Left lung (tissue), 14 donors: ENCODE measurements around the gene NKAPL. TPM values are rescaled to one million over a fixed set of nuclear protein-coding genes. Genes with fewer than 3 reads are reported as not detected.

Experiments
- ATAC-seq: fragments of 200-7000 bp; cut with Tn5 transposase; one replicate; pipeline ENCODE4 v1.9.1; 2020; ENCODE audit warnings: moderate library complexity
- DNase-seq, 4 donors: peaks; one replicate each; pipeline ENCODE4 v3.0.0-alpha.2; 2013 to 2020
- H3K27ac ChIP-seq, 2 donors: fragments of 200-600 bp; sonication (generic) in 1 of 2; one replicate each; pipeline versions ENCODE4 v1.5.0 to v1.8.0; 2020 to 2021
- H3K27me3 ChIP-seq, 2 donors: fragments of 200-600 bp; sonication (generic) in 1 of 2; one replicate each; pipeline versions ENCODE4 v1.5.0 to v1.8.0; 2020 to 2021
- H3K36me3 ChIP-seq, 2 donors: fragments of 200-600 bp; sonication (generic) in 1 of 2; one replicate each; pipeline versions ENCODE4 v1.5.0 to v1.8.0; 2020 to 2021
- H3K4me1 ChIP-seq, 2 donors: fragments of 200-600 bp; one replicate each; pipeline ENCODE4 v1.8.0; 2021
- H3K4me3 ChIP-seq, 2 donors: fragments of 200-600 bp; sonication (generic) in 1 of 2; one replicate each; pipeline versions ENCODE4 v1.5.0 to v1.8.0; 2020 to 2021; ENCODE audit warnings: mild to moderate bottlenecking in 1 of 2
- H3K9me3 ChIP-seq, 2 donors: fragments of 200-600 bp; sonication (generic) in 1 of 2; one replicate each; pipeline versions ENCODE4 v1.5.0 to v1.8.0; 2020 to 2021
- intact Hi-C, 2 donors: fragments of 100-400 bp; cut with DNase I; formaldehyde crosslinking; loops; one replicate each; pipeline versions ENCODE4 v1.11.2 to v1.14.2; 2022
- long read RNA-seq, 12 donors: library from polyadenylated mRNA in 2 of 12; unstranded in 2 of 12; transcript quantifications; one replicate each; pipeline ENCODE4 v2.0.0 and lab custom pipeline, GENCODE V29; 2019 to 2026
- polyA plus RNA-seq, 6 donors: library from polyadenylated mRNA; unstranded; fragments of 120-200 nt; gene quantifications; one replicate each; pipeline ENCODE4 v1.2.1, GENCODE V29; 2013; ENCODE audit not compliant: insufficient read length in 6 of 6
- total RNA-seq, 2 donors: library from RNA; stranded (reverse); fragmentation: NEBNext Ultra II Directional; extraction: Animal tissue kit (Norgen Biotek cat#: 25700); gene quantifications; one replicate each; pipeline ENCODE4 v1.2.1, GENCODE V29; 2021
- TF ChIP-seq, protein P1 (sequence below), 2 donors: fragments of 200-600 bp; sonication (generic) in 1 of 2; IDR thresholded peaks; one replicate each; pipeline versions ENCODE4 v1.5.0 to v1.8.0; 2021; ENCODE audit warnings: antibody characterized with exemption in 2 of 2
- donor health status: DM: no; HTN: yes; CAD: no.
- donor health status: DM: no; HTN: no; CAD: no.

Gene NKAPL
- total RNA-seq, result 1 to 10 TPM; 1.0 to 1.5 TPM
- polyA plus RNA-seq, result 1 to 10 TPM in 5 of 6 donors, under 1 TPM in 1; 0.87 to 1.3 (median 1.1) TPM
- long read RNA-seq, donor 1, partial matches to known transcripts, result 0 of 4 reads
- long read RNA-seq, donor 1, other reads (novel, unspliced or antisense), result 0 of 4 reads
- long read RNA-seq, donor 2, partial matches to known transcripts, result 0 of 1 reads
- long read RNA-seq, donor 2, other reads (novel, unspliced or antisense), result 0 of 1 reads
- long read RNA-seq, donor 3, partial matches to known transcripts, result 0 of 2 reads
- long read RNA-seq, donor 3, other reads (novel, unspliced or antisense), result 0 of 2 reads
- long read RNA-seq, donor 4, partial matches to known transcripts, result 0 of 1 reads
- long read RNA-seq, donor 4, other reads (novel, unspliced or antisense), result 0 of 1 reads
- long read RNA-seq, donor 5, partial matches to known transcripts, result 0 of 2 reads
- long read RNA-seq, donor 5, other reads (novel, unspliced or antisense), result 0 of 2 reads
- long read RNA-seq, donor 6, partial matches to known transcripts, result 0 of 3 reads
- long read RNA-seq, donor 6, other reads (novel, unspliced or antisense), result 0 of 3 reads
- long read RNA-seq, donor 7, partial matches to known transcripts, result 0 of 2 reads
- long read RNA-seq, donor 7, other reads (novel, unspliced or antisense), result 0 of 2 reads
- long read RNA-seq, donor 8, partial matches to known transcripts, result 0 of 2 reads
- long read RNA-seq, donor 8, other reads (novel, unspliced or antisense), result 0 of 2 reads
- long read RNA-seq, donor 9, result 0 reads
- long read RNA-seq, donor 10, transcript NKAPL-201 (1 exons, 1,639 nt), result major isoform, 5 of 5 reads
- long read RNA-seq, donor 10, partial matches to known transcripts, result 0 of 5 reads
- long read RNA-seq, donor 10, other reads (novel, unspliced or antisense), result 0 of 5 reads
- long read RNA-seq, donor 11, transcript NKAPL-201 (1 exons, 1,639 nt), result major isoform, 8 of 8 reads
- long read RNA-seq, donor 11, partial matches to known transcripts, result 0 of 8 reads
- long read RNA-seq, donor 11, other reads (novel, unspliced or antisense), result 0 of 8 reads
- long read RNA-seq, donor 12, partial matches to known transcripts, result 0 of 3 reads
- long read RNA-seq, donor 12, other reads (novel, unspliced or antisense), result 0 of 3 reads

GRCh38 chr6:28258877-28259777 lies at the start of gene NKAPL:
TSS of gene NKAPL (plus strand) at chr6:28259297. CDS start at chr6:28259372, 75 bp downstream.
- H3K9me3 ChIP-seq, result peaks cover 0 to 16% of the 10 kb centered on the region in 2 donors
- peaks cover 0 to 5% of the 10 kb centered on the region in 2 donors for H3K27me3 ChIP-seq
- DNase-seq, result peak; percentile 29 to 92 (median 72)
- peak within 1 kb of the TSS; percentile 27 to 32 for H3K4me3 ChIP-seq
- peak; percentile 78 for ATAC-seq
- peak within 1 kb of the TSS in 1 of 2 donors; percentile 14 for H3K27ac ChIP-seq
- no peaks in the 10 kb centered on the region for H3K36me3 ChIP-seq
- H3K4me1 ChIP-seq, result no peaks in the 10 kb centered on the region
- intact Hi-C loops, result no loop called here
- TF ChIP-seq, protein P1, sequence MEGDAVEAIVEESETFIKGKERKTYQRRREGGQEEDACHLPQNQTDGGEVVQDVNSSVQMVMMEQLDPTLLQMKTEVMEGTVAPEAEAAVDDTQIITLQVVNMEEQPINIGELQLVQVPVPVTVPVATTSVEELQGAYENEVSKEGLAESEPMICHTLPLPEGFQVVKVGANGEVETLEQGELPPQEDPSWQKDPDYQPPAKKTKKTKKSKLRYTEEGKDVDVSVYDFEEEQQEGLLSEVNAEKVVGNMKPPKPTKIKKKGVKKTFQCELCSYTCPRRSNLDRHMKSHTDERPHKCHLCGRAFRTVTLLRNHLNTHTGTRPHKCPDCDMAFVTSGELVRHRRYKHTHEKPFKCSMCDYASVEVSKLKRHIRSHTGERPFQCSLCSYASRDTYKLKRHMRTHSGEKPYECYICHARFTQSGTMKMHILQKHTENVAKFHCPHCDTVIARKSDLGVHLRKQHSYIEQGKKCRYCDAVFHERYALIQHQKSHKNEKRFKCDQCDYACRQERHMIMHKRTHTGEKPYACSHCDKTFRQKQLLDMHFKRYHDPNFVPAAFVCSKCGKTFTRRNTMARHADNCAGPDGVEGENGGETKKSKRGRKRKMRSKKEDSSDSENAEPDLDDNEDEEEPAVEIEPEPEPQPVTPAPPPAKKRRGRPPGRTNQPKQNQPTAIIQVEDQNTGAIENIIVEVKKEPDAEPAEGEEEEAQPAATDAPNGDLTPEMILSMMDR (IDR thresholded peaks at IDR 0.05), result no peak

GRCh38 chr6:28209753-28210535 lies 49.2 kb upstream of the NKAPL start:
- peaks cover 94 to 100% of the 10 kb centered on the region in 2 donors for H3K27me3 ChIP-seq
- intact Hi-C loops, result no loop called here

GRCh38 chr6:28211840-28212509 lies 47.1 kb upstream of the NKAPL start:
- TF ChIP-seq, protein P1 (IDR thresholded peaks at IDR 0.05), result no peak
- DNase-seq, result no peak
- peak overlapping the region in 1 of 2 donors; percentile 16 for H3K4me3 ChIP-seq
- peak; percentile 54 for ATAC-seq
- no peak overlapping the region for H3K27ac ChIP-seq
- intact Hi-C loops, result no loop called here
- H3K9me3 ChIP-seq, result no peaks in the 10 kb centered on the region
- H3K4me1 ChIP-seq, result peaks cover 0 to 25% of the 10 kb centered on the region in 2 donors
- no peaks in the 10 kb centered on the region for H3K36me3 ChIP-seq
- peaks cover 86 to 95% of the 10 kb centered on the region in 2 donors for H3K27me3 ChIP-seq

More at GRCh38 chr6:28209753-28210535, 49.2 kb upstream of the NKAPL start:
- TF ChIP-seq, protein P1 (IDR thresholded peaks at IDR 0.05), result no peak
- H3K9me3 ChIP-seq, result no peaks in the 10 kb centered on the region
- H3K4me1 ChIP-seq, result peaks cover 0 to 27% of the 10 kb centered on the region in 2 donors
- no peak overlapping the region for H3K27ac ChIP-seq
- no peak for DNase-seq
- ATAC-seq, result no peak
- H3K4me3 ChIP-seq, result no peak overlapping the region
- H3K36me3 ChIP-seq, result no peaks in the 10 kb centered on the region
